ENCODE results near the gene SEMA3A.
"Not testable (repeated sequence)": the region's sequence is repeated elsewhere in the genome, so short reads cannot be mapped to it uniquely, and the experiment has no call there.

The SEMA3A gene

DNA sequence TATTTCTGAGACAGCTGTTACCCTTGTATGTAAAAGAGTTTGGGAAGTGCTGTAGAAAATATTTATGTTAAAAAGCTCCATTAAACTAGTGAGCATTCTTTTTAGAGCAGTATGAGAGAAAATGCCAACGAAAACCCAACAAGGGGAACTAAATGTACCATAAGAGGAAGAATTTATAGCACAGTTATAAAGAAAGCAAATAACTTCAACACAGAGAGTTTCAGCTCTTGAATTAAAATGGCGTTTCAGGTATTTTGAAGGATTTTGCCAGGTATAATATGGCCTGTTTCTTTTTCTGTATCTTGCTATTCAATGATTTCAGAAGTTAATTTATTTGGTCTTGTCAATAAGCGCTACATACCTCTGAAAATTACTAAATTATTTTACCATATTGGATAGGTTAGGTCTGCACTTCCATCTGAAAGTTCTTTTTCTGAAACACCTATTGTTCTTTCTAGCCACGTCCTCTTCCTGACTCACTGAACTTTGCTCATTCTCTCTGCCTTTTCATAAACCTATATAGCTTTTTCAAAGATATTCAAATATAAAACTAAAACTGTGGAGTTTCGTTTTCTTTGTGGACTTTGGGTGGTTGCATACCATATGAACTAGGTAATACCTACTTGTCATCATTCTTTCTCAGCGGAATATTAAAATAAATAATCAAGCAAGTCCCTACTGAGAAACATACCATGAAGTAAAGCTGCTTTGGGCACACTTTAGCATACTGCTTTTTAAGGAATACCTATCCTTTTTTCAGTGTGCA is 136.1 kb downstream of the SEMA3A start:
- no peak for DNase-seq

DNA sequence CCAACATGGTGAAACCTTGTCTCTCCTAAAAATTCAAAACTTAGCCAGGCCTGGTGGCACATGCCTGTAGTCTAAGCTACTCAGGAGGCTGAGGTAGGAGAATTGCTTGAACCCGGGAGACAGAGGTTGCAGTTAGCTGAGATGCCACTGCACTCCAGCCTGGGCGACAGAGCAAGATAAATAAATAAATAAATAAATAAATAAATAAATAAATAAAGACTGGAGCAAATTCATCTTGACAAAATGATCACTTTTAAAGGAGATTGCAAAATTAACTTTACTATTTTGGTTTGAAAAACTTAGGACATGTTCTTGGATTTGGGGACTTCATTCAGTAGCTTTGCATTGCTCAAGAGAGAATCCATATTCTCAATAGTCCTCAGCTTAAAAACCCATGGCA is 137.0 kb downstream of the SEMA3A start:
- no peak for DNase-seq

DNA sequence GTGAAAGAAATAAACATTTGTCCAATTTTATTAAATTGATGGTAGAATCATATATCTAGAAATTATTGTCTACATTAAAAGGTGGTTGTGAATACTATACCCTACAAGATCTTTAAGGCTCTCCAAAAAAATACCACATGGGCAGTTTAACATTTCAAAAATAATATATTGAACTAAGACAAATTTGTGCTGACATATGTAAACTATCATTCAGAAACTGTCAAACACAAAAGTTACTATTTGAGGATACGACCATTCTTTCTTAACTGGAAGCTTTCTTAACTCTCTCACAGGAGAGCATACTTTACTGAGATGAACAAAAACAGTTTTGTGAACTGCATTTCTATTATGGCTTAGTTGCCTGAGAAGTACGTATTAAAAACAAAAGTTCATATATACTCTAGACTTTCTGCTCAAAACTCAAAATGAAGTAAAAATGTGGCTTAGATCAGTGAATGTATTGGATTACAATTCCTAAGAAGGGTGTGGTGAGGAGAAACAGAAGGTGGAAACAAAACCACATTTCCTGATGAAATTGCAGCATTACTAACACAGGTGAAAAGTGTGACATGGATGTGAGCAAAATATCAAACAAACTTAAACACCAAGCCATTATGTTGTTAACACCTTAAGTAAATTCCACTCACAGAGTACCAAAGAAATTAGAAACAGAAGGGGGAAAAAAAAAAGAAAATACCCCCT is 138.5 kb downstream of the SEMA3A start:
- DNase-seq = no peak

DNA sequence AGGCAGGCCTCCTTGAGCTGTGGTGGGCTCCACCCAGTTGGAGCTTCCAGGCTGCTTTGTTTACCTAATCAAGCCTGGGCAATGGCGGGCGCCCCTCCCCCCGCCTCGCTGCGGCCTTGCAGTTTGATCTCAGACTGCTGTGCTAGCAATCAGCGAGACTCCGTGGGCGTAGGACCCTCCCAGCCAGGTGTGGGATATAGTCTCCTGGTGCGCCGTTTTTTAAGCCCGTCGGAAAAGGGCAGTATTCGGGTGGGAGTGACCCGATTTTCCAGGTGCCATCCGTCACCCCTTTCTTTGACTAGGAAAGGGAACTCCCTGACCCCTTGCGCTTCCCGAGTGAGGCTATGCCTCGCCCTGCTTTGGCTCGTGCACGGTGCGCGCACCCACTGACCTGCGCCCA is 139.4 kb downstream of the SEMA3A start:
- not testable (repeated sequence) for DNase-seq

DNA sequence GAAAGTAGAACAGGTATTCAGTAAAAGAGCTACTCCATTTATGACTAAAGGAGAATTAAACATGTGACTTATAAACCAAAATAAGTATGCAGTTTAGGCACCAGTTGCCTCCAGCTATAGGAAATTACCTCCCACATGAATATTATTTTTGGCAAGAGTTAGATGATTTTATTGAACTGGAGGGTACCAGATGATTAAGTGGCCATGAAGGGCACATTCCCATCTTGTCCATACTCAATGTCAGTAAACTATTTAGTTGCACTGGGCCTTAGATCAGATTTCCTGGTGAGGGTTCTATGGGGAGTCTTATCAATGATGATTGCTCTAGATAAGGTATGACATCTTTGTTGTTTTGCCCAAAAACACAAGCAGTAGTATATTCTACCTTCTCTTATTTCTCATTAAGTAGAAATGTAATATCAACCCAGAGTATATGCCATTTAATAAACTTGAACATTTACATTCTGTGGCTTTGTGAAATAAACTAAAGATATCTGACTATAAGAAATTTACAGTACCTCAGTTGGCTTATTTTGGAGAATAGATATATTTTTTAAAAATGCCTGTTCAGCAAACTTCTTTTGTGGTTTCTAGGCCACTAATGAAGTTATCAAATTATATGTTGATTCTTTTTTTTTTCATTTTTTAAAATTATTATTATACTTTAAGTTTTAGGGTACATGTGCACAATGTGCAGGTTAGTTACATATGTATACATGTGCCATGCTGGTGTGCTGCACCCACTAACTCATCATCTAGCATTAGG is 145.3 kb downstream of the SEMA3A start:
- no peak for DNase-seq

DNA sequence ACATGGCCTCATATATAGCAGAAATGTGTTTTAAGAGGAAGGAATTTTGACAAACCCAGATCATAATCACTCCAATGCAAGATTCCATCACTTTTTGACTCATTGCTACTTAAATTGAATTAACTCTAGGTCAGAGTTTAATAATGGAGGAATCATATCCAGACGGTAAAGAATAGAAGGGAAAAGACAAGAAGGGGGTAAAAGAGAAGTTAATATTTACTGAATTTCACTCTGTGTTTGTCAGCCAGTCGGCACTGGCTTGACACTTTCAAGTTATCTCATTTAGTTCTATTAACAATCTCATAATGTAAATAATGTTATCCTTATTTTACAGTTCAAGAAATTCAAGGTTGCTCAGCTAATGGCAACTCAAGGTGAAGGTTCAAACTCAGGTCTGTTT is 147.5 kb downstream of the SEMA3A start:
- DNase-seq = no peak

DNA sequence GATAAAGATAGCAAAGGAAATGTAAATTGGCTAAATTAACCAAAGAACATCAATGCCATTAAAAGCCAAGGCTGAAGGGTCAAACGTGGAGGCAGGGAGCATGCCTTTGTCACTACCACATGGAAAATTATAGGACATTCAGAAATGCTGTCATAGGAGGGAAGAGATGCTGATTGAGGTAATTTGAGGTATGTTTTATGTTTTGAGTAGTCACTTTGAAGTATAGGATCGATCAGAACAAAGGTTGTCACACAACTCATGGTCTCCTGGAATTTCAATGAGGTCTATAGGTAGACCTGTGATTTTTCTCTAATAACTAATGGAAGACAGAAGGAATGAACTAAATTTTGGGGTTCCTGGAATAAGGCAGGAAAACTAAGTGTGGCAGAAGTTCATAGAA is 149.8 kb downstream of the SEMA3A start:
- no peak for DNase-seq

DNA sequence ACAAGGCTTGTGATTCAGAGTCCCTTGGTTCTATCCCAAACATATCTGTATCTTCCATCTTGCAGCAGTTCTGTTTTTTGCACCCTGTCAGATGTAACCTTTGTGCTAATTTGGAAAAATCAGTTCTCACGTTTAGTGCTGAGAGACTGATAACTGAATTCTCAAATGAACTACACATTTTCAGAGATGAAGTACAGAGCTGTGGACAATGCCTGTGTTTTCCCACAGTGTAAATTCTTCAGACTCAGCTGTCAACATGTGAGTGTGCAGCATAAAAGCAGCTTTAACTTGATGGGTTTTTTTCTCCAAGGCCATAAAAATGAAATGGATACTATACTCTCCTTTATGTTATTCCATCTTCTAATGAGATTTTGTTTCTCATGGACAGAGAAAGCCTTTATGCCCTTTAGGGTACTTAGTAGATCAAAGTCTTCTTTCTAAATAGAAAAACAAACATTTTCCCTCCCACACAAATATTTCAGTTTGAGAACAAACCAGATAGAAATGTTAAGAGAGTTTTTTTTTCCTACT is 150.9 kb downstream of the SEMA3A start:
- DNase-seq = no peak

DNA sequence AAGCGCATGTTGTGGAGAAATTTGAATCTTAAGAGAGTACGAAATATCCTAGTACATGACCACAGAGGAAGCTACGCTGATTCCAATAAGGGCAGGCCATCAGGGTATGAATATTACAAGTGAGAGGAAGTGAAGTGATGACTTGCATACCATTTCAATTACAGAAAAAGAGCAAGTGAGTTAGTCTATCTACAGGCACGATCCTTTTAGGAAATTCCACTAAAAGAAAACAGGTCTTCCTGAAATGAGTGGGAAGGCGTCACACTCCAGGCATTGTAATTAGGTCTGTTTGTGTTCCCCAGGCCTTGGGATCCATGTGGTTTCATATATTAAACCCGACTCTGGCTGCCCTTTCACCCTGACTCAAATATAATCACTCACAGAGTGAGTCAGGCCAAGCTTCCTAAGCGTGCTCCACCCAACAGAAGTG is 152.5 kb downstream of the SEMA3A start:
- DNase-seq = no peak

DNA sequence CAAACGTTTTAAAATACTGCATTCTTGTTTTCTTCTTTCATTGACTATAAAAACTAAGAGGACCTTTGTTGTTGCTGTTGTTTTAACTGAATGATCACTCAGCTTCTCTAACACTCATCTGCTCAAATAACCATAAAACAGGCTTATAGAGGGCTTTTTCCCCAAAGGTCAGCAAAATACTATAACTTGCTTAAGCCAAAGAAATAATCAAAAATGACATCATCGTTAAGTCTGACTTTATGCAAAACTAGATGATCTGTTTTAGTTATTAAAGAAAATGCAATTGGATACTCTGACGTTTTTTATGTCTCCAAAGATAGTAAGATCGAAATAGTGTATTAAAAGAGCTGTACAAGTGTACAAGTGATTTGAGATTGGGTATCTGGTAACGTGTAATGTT is 152.9 kb downstream of the SEMA3A start:
- DNase-seq = no peak

DNA sequence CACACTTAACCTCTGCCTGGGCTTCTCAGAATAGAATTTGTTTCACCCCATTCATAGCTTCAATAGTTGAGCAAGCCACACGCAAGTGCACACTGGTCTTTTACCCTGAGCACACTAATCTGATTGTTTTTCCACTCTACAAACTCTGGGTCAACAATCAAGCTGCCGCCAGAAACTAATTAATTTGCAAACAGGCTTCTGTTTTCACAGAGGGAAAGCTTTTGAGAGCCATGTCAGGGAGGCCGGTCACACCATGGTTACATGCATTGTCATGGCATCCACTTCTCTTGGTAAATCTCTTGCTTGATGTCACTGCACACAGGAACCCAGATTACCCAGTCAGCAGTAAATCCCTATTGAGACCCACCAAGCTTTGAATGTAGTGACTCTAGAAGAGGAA is 154.2 kb downstream of the SEMA3A start:
- DNase-seq = peak; percentile 99

DNA sequence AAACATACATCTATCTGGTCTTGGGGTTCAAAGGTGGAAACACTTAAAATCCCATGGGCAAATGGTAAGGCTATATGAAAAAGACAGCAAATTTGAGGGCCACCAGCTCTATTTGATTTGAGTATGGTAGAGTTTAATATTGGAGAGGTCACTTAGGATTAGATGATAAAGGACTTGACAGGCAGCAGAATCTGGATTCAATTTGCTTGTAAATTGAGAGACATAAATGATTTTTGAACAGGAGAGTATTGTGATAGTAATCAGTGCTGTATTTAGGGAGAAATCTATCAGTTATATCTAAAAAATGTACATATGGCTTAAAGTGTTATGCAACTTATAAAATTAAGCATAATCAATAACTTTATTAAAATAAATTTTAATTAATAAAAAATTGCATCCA is 155.2 kb downstream of the SEMA3A start:
- no peak for DNase-seq

DNA sequence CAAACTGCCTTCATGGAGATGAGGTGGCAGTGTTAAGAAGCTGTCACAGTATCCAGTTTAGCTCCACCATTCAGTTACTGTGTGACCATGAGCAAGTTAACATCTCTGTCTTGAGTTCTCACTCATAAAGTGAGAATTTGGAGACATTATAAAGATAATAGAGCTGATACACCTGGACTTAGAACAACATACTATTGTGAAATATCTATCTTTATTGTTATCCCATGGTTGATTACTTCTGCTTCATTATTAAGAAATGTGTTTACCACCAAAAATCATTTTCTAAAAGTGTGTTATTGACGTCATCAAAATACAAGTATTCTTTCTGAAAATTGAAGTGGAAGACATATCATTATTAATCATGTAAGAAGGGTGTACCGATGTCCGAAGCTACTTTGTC is 166.9 kb downstream of the SEMA3A start:
- no peak for DNase-seq

DNA sequence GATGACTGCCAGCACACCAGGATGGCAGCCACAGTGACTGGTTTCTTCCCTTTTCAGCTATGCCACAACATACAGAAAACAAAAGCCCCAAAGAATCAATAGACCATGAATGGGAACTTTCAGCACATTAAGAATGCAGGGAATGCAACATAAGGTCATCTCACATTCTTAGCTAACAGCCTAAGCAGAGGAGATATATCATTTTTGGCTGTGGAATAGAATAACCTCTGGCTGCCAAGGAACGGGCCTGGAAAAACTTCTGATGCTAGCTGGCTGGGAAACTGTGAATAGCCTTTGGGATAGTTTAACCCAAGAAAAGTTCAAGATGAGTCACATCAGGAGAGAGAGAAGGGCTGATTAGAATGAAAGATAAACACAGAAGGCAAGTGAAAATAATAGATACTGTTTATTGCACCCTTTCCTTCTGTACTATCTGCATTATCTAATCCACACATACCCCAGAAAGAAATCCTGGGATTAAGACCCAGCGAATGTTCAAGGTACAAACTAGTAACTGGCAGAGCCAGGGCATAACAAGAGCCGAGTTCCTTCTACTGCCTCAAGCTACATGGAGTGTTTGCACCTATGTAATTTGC is 169.2 kb downstream of the SEMA3A start:
- DNase-seq = no peak

DNA sequence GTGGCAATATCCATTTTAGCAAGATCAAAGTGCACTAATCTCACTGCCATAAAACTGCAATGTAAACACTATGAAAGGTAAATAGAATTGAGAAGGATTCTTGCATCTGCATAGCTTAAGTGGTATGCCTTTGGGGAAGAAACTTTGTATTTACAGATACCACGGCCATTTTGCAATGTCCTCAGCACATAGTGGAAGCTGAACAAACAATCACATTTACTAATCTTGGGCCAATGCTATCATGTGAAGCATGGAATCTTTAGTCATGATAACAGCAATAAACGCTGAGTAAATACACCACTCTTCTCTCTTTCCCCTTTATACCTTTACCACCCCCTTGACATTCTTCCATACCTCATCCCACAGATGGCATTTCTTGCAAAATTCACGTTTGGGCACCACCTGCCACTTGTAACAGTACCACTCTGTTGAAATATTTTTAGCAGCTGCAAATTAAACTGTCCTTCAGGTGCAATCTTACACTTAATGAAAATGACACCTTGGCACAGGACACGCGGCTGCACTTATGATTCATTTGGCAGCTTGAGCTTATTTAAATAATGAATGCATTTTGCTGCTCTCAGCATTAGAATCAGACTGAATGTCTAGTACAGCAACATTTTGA is 171.8 kb downstream of the SEMA3A start:
- DNase-seq = peak; percentile 56

DNA sequence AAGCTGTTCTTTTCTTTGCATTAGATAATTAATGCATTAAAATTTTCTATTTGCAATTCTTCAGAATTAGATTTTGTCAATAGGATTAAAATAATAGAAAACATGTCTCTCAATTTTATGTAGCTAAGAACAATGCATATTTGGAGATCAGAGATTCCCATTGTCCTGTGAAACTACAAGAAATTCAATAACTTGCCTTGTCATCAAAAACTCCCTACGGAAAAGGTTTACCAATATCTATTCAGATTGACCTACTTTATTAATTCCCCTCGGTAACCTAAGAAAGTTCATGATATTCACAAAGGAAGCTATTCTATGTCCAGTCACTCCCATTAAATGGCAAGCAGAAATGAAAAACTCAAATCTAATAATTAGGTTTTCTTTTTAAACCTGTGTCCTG is 172.6 kb downstream of the SEMA3A start:
- no peak for DNase-seq

DNA sequence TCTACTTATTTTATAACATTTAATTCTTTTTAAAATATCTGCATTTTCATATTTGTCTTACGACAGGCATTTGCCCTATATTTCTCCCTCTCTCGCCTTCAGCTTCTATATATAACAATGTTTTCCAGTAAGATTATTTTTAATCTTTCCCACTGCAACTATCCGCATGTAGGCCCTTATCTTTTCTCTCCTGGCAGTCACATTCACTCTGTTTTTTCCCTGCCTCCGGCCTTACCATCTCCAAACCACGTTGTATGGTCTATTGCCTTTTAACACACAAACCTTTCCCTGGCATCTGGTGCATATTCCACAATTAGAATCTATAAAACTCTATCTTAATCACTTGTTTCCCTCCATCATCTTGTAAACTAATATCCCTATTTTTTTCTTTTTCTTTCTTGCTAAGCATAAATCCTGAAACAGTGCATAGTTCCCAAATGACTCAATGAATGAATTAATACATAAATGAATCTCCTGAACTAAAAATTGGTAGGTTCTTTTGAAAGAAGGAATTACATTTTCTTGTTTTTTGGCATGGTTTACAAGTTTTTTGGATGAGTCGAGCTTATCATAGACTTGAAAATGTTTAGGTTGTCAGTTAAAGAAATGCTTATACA is 173.2 kb downstream of the SEMA3A start:
- no peak for DNase-seq

DNA sequence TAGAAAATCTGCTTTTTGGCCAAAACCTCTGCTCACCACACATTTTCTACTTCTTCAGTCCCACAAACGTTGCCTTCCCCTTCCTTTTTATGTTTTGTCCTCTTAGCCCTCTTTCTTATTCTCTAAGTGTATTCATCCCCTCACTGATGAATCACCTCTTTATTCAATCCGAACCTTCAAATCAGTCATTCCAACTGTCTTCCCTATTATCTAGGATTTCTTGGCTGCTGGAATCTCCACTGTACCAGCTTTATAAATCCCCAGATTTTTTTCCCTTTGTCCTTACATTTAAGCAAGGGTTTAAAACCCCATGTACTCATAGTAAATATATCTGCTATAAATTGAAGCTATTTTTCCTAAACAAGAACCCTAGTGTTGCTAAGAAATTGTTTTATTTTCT is 176.9 kb downstream of the SEMA3A start:
- DNase-seq = no peak

DNA sequence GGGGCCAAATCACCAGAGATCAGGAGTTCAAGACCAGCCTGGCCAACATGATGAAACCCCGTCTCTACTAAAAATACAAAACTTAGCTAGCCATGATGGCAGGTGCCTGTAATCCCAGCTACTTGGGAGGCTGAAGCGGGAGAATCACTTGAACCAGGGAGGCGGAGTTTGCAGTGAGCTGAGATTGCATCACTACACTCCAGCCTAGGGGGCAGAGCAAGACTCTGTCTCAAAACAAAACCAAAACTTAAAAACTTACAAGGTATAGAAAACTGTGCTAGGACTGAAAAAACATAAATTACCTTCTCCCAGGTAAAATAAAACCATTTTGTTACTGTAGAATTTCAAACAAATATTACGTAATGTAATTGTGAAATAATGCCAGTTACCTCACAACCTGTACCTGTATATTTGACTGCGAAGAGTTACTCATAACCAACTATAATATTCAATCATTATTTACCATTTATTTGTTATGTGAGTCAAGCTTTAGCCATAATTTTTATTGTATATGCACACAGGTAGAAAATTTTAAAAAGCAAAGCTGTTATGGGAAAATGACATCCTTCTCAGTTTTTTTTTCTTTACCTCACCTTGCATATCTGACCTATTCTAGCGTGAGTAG is 180.9 kb downstream of the SEMA3A start:
- DNase-seq = no peak

DNA sequence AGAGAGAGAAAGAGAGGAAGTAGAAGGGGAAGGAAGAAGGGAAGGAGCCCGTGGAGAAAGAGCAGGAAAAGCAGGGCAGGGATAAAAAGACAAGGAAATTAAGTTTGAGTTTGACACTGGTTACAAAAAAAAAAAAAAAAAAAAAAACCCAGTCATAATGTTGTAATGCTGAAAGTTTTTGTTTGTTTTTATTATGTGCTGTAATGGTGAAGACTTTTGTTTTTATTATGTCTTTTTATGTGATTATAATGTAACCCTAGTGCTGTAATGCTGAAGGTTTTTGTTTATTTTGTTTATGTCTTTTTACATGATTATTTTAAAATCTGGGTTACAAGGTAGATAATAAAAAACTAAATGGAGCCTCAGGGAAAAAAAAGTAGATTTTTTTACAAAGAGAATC is 184.8 kb downstream of the SEMA3A start:
- DNase-seq = no peak

DNA sequence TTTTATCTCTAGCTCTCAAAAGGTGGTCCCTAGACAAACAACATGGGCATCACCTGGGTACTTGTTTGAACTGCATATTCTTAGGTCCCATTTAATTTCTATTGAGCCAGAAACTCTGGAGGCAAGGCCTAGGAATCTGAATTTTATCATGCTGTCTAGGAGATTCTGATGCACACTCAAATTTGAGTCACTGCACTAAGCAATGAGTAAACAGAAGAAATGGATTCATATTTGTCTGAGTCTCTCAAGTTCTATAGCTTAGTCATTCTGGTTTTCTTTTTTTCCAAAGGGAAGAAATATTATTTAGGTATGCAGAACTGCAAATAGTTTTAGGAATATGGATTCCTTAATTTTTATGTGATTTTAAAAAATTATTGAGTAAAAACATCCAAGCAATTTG is 185.5 kb downstream of the SEMA3A start:
- no peak for DNase-seq

DNA sequence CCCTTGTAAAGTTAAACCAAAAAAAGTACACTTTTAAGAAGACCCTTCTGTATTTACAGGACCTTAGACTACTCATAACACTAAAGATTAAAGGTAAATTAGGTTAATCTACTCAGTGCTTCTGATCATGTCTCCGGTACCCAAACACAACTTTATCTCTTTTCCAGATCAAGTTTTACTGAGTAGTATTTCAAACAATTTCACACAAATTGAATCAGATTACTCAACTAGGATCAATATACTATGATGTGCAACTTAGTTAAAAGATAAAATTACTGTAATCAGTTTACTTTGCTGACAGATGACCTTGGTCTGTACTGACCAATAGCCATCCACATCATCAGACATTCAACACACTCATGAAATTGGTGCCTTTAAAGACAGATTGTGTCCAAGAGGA is 191.4 kb downstream of the SEMA3A start:
- no peak for DNase-seq

Data from NCI-H526 treated with DMSO at 0.1 percent for 48 hours (cell line).